ENCODE measurements around the gene KLF8.

DNA sequence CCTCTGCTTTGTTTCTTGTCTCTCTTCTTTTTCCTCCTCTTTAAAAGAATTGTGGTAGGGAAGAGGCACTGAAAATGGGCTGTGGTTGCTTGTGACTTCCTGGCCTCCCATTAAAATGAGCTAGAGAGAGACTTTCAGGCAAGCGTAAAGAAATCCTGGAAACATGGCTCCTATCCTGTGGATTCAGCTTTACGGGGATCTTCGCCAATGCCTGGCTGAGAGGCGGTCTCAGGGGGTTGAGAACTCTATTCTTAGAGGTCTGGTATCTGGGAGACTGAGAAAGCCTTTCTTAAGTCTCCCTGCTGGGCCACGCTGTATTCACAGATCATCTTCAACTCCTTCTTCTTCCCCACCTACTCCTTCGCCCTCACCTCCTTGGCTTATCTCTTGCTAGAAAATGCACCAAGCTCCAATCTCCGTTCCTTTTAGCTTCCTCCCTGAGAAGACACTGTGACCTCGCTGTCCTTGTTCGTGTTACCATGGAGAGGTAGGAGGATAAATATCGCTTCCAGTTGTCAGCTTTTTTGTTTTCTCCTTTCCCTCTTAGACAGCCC lies 542 bp upstream of the KLF8 start:
- TF ChIP-seq SP1 (IDR thresholded peaks at IDR 0.05; ENCODE audit: low read depth) (no peak), POLR2A (IDR thresholded peaks at IDR 0.05; ENCODE audit: borderline replicate concordance, extremely low read depth, insufficient read depth, insufficient read length) (no peak), RAD21 (IDR thresholded peaks at IDR 0.05; ENCODE audit: low read depth) (no peak), POLR2AphosphoS5 (IDR thresholded peaks at IDR 0.05; ENCODE audit: low read depth, low read length) (no peak), ATF3 (IDR thresholded peaks at IDR 0.05) (no peak), SRF (IDR thresholded peaks at IDR 0.05; ENCODE audit: low read depth) (no peak), EZH2 (IDR thresholded peaks at IDR 0.05) (no peak), EZH2phosphoT487 (IDR thresholded peaks at IDR 0.05; ENCODE audit: borderline replicate concordance) (no peak)
- TF ChIP-seq, protein P1, sequence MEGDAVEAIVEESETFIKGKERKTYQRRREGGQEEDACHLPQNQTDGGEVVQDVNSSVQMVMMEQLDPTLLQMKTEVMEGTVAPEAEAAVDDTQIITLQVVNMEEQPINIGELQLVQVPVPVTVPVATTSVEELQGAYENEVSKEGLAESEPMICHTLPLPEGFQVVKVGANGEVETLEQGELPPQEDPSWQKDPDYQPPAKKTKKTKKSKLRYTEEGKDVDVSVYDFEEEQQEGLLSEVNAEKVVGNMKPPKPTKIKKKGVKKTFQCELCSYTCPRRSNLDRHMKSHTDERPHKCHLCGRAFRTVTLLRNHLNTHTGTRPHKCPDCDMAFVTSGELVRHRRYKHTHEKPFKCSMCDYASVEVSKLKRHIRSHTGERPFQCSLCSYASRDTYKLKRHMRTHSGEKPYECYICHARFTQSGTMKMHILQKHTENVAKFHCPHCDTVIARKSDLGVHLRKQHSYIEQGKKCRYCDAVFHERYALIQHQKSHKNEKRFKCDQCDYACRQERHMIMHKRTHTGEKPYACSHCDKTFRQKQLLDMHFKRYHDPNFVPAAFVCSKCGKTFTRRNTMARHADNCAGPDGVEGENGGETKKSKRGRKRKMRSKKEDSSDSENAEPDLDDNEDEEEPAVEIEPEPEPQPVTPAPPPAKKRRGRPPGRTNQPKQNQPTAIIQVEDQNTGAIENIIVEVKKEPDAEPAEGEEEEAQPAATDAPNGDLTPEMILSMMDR (IDR thresholded peaks at IDR 0.05 in 2 of 3, conservative IDR thresholded peaks at IDR 0.05 in 1 of 3; ENCODE audit: borderline replicate concordance in 1 of 3, insufficient read depth in 1 of 3, low read depth in 2 of 3, low read length in 2 of 3), result no peak
- TF ChIP-seq, protein P2, sequence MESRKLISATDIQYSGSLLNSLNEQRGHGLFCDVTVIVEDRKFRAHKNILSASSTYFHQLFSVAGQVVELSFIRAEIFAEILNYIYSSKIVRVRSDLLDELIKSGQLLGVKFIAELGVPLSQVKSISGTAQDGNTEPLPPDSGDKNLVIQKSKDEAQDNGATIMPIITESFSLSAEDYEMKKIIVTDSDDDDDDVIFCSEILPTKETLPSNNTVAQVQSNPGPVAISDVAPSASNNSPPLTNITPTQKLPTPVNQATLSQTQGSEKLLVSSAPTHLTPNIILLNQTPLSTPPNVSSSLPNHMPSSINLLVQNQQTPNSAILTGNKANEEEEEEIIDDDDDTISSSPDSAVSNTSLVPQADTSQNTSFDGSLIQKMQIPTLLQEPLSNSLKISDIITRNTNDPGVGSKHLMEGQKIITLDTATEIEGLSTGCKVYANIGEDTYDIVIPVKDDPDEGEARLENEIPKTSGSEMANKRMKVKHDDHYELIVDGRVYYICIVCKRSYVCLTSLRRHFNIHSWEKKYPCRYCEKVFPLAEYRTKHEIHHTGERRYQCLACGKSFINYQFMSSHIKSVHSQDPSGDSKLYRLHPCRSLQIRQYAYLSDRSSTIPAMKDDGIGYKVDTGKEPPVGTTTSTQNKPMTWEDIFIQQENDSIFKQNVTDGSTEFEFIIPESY (IDR thresholded peaks at IDR 0.05; ENCODE audit: extremely low read depth, insufficient replicate concordance, low read length), result no peak
- TF ChIP-seq, protein P3, sequence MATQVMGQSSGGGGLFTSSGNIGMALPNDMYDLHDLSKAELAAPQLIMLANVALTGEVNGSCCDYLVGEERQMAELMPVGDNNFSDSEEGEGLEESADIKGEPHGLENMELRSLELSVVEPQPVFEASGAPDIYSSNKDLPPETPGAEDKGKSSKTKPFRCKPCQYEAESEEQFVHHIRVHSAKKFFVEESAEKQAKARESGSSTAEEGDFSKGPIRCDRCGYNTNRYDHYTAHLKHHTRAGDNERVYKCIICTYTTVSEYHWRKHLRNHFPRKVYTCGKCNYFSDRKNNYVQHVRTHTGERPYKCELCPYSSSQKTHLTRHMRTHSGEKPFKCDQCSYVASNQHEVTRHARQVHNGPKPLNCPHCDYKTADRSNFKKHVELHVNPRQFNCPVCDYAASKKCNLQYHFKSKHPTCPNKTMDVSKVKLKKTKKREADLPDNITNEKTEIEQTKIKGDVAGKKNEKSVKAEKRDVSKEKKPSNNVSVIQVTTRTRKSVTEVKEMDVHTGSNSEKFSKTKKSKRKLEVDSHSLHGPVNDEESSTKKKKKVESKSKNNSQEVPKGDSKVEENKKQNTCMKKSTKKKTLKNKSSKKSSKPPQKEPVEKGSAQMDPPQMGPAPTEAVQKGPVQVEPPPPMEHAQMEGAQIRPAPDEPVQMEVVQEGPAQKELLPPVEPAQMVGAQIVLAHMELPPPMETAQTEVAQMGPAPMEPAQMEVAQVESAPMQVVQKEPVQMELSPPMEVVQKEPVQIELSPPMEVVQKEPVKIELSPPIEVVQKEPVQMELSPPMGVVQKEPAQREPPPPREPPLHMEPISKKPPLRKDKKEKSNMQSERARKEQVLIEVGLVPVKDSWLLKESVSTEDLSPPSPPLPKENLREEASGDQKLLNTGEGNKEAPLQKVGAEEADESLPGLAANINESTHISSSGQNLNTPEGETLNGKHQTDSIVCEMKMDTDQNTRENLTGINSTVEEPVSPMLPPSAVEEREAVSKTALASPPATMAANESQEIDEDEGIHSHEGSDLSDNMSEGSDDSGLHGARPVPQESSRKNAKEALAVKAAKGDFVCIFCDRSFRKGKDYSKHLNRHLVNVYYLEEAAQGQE (IDR thresholded peaks at IDR 0.05; ENCODE audit: low read depth), result no peak

Measured in HCT116 (cell line).